GM12892 (cell line): ENCODE results near the gene DTNB.

Source experiments
- POLR2A ChIP-seq: IDR thresholded peaks from 2 replicates; pipeline ENCODE4 v1.6.1; 2011; ENCODE audit warnings: low read depth, low read length, control low read depth
- POLR2AphosphoS5 ChIP-seq: IDR thresholded peaks from 2 replicates; pipeline ENCODE4 v1.6.1; 2011; ENCODE audit warnings: low read depth, low read length, control low read depth
- TAF1 ChIP-seq: IDR thresholded peaks from 2 replicates; pipeline ENCODE4 v1.6.1; 2011; ENCODE audit warnings: low read depth, mild to moderate bottlenecking, control low read depth, low read length, borderline replicate concordance

GRCh38 chr2:25596516-25597244, 76.7 kb downstream of the DTNB start:
- TF ChIP-seq POLR2A (no peak), TAF1 (no peak), POLR2AphosphoS5 (no peak)
